Stimulated activated naive CD8-positive, alpha-beta T cell treated with anti-CD3 and anti-CD28 coated beads, Interleukin-15, Interleukin-2, amounts not matched to agents 100 ng/mL and 50 ng/mL, for 24 hours (primary cell): ENCODE results near the gene ALPK3.
"Not testable (repeated sequence)": the region's sequence is repeated elsewhere in the genome, so short reads cannot be mapped to it uniquely, and the experiment has no call there.

Experiments
- H3K27ac Mint-ChIP-seq: one replicate; pipeline ENCODE4 v1.8.0; 2021; ENCODE audit warnings: mild to moderate bottlenecking, mixed read lengths
- H3K27me3 Mint-ChIP-seq: one replicate; pipeline ENCODE4 v1.8.0; 2021; ENCODE audit warnings: mixed read lengths
- H3K36me3 Mint-ChIP-seq: one replicate; pipeline ENCODE4 v1.8.0; 2021; ENCODE audit warnings: low read depth, mixed read lengths
- H3K4me1 Mint-ChIP-seq: one replicate; pipeline ENCODE4 v1.8.0; 2021; ENCODE audit warnings: low read depth, mixed read lengths
- H3K4me3 Mint-ChIP-seq: one replicate; pipeline ENCODE4 v1.8.0; 2021; ENCODE audit warnings: mild to moderate bottlenecking, mixed read lengths
- H3K9me3 Mint-ChIP-seq: one replicate; pipeline ENCODE4 v1.8.0; 2021; ENCODE audit warnings: mixed read lengths

The ALPK3 gene

DNA sequence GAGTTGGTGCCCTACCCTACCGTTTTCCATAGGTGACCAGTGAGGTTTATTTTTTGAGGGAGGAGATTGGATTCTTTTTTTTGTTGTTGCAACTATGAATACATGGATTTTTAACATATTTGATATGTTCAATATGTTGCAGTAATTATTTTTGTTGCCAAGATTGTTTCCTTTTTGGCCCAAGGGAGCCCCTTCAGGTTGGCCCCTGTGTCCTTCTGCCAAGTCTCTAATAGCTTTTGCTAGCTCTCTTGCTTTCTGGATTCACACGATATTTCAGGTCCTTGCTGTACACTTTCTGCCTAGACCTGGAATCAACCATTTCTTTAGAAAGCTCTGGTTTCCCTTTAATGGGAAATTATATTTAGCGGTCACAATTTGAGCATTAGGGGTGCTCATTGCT is 44.6 kb downstream of the ALPK3 start:
- H3K36me3 Mint-ChIP-seq, result no peaks in the 10 kb centered on the region
- H3K4me1 Mint-ChIP-seq, result no peaks in the 10 kb centered on the region
- H3K27me3 Mint-ChIP-seq, result no peaks in the 10 kb centered on the region
- no peaks in the 10 kb centered on the region for H3K9me3 Mint-ChIP-seq
- no peak overlapping the region for H3K27ac Mint-ChIP-seq
- no peak overlapping the region for H3K4me3 Mint-ChIP-seq

DNA sequence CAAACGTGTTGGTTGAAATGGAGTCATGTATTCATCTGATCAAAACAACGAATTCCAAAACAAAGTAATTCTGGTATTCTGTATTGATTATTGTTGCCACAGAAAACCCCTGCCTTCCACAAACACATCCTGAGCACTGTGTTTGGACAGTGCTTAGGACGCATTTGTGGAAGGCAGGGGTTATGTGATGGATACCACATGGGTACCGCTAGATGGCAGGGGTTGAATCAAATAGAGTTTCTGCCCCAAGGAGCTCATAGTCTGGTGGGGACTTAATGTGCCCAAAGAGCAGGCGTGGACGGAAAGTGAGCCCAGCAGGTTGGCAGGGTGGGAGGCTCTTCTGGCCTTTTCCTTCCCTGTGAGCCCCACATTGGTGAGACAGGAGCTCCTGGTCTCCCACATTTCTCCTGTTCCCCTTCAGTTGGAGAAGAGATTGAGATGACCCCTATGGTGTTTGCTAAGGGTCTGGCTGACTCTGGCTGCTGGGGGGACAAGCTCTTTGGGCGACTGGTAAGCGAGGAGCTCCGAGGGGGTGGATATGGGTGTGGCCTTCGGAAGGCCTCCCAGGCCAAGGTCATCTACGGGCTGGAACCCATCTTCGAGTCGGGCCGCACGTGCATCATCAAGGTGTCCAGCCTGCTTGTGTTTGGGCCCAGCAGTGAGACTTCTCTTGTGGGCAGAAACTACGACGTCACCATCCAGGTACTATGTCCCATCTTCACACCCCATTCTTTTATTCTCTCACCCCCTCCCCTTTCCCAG is 45.2 kb downstream of the ALPK3 start:
- Mint-ChIP-seq H3K4me1 (no peaks in the 10 kb centered on the region), H3K4me3 (no peak overlapping the region), H3K27me3 (no peaks in the 10 kb centered on the region), H3K27ac (no peak overlapping the region), H3K9me3 (no peaks in the 10 kb centered on the region), H3K36me3 (no peaks in the 10 kb centered on the region)

DNA sequence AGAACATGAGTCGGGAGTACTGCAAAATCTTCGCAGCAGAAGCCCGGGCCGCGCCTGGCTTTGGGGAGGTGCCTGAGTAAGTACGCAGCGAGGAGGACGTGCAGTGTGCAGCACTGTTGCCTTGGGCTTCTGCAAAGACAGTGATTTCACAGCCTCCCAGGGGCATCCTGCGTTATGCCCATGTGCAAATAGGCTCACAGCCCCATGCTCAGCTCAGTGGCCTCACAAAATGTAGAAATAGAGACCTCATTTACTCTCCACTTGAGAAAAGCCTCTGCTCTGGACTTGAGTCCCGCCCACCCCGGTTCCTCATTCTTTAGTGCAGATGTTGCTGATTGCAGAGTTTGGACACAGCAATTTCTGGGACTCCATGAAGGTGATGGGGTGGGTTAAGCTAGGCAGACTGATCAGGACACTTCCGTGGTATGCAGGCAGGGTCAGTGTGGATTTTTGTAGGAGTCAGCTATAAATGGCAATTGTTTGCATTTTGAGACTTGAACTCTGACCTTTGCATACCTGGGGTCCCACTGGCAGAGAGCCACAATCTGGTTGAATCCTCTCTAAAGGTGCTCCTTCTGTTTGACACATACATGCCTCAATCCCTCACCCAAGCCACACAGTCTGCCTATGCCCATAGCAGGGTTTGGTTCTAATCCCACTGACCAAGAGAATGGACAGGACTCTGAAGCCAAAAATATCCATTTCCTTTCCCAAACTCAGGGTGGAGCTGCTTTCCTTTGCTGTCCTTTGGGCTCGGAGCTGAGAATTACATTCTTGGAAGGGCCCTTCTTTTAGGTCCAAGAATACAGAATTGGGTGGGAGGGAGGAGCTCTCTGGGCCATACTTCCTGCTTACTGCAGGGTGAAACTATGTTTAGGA is 46.6 kb downstream of the ALPK3 start:
- no peaks in the 10 kb centered on the region for H3K36me3 Mint-ChIP-seq

DNA sequence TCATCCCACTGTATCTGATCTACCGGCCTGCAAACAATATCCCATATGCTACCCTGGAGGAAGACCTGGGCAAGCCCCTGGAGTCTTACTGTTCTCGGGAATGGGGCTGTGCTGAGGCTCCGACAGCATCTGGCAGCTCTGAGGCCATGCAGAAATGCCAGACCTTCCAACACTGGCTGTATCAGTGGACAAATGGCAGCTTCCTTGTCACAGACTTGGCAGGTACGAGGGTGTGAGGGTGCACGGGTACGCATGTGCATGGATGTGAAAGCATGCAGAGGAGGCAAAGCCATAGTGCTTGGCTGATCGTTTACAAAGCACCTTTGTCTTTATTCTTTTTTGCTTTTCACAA is 47.3 kb downstream of the ALPK3 start:
- no peaks in the 10 kb centered on the region for H3K9me3 Mint-ChIP-seq
- H3K4me3 Mint-ChIP-seq, result no peak overlapping the region
- H3K27ac Mint-ChIP-seq, result no peak overlapping the region
- H3K4me1 Mint-ChIP-seq, result no peaks in the 10 kb centered on the region
- H3K36me3 Mint-ChIP-seq, result no peaks in the 10 kb centered on the region
- no peaks in the 10 kb centered on the region for H3K27me3 Mint-ChIP-seq

More for the DNA sequence above, 46.6 kb downstream of the ALPK3 start:
- Mint-ChIP-seq H3K4me3 (no peak overlapping the region), H3K9me3 (no peaks in the 10 kb centered on the region), H3K27me3 (no peaks in the 10 kb centered on the region), H3K4me1 (no peaks in the 10 kb centered on the region), H3K27ac (no peak overlapping the region)

- Mint-ChIP-seq H3K4me1 (no peaks in the 10 kb centered on the region), H3K36me3 (no peaks in the 10 kb centered on the region), H3K27me3 (no peaks in the 10 kb centered on the region), H3K4me3 (no peak overlapping the region), H3K9me3 (no peaks in the 10 kb centered on the region), H3K27ac (no peak overlapping the region)
Observed at GRCh38 chr15:84865074-84865569, 48.0 kb downstream of the ALPK3 start.

DNA sequence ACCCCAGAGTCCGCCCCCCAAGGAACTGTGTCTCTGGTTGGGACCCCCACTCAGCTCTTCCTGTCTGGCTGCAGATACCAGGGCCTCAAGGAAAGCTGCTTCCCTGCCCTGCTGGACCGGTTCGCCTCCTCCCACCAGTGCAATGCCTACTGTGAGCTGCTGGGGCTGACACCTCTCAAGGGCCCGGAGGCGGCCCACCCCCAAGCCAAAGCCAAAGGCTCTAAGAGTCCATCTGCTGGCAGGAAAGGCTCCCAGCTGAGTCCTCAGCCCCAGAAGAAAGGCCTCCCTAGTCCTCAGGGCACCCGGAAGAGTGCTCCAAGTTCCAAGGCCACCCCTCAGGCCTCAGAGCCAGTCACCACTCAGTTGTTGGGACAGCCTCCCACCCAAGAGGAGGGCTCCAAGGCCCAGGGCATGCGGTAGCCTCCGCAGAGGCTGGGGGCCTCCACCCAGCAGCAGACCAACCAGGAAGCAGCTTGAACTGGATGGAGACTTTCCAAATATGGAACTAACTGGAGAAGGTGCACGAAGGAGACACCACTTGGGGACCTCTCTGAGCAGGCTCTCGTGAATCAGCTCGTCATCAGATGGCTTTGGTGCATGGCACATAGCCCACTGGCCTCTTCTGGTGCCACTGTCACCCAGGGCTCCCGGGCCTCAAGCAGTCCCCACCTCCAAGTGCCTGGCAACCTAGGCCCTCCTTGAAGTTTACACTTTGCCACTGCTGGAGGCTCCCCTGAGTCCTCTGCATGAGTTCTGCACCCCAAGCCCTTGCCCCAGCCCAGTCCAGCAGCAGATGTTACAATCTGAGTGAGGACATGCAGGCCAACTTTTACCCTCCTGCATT is 51.1 kb downstream of the ALPK3 start:
- no peak overlapping the region for H3K4me3 Mint-ChIP-seq
- no peaks in the 10 kb centered on the region for H3K4me1 Mint-ChIP-seq
- H3K9me3 Mint-ChIP-seq, result no peaks in the 10 kb centered on the region
- H3K36me3 Mint-ChIP-seq, result no peaks in the 10 kb centered on the region
- no peaks in the 10 kb centered on the region for H3K27me3 Mint-ChIP-seq
- no peak overlapping the region for H3K27ac Mint-ChIP-seq

DNA sequence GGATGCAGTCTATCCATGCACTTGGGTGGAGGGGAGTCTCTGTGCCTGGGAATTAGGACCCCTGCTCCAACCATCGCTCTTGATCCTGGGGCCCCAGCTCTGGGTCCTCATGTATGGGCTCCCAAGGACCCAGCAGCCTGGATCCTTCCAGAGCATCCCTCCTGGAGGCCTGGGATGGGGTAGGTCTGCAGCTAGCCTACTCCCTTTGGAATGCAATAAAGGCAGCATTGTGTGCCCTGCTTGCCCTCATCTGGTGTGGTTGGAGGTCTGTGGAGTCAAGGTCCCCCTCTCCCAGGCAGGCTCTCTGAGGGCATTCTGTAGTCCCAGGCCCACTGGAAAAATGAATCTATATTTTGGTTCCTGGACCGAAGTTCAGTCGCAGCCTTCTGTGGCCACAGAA is 52.4 kb downstream of the ALPK3 start:
- H3K4me3 Mint-ChIP-seq, result no peak overlapping the region
- no peak overlapping the region for H3K27ac Mint-ChIP-seq

GRCh38 chr15:84871428-84871985 is 54.4 kb downstream of the ALPK3 start:
- H3K36me3 Mint-ChIP-seq, result no peaks in the 10 kb centered on the region

More for the DNA sequence above, 52.4 kb downstream of the ALPK3 start:
- H3K27me3 Mint-ChIP-seq, result no peaks in the 10 kb centered on the region
- no peaks in the 10 kb centered on the region for H3K4me1 Mint-ChIP-seq
- no peaks in the 10 kb centered on the region for H3K36me3 Mint-ChIP-seq
- H3K9me3 Mint-ChIP-seq, result no peaks in the 10 kb centered on the region

DNA sequence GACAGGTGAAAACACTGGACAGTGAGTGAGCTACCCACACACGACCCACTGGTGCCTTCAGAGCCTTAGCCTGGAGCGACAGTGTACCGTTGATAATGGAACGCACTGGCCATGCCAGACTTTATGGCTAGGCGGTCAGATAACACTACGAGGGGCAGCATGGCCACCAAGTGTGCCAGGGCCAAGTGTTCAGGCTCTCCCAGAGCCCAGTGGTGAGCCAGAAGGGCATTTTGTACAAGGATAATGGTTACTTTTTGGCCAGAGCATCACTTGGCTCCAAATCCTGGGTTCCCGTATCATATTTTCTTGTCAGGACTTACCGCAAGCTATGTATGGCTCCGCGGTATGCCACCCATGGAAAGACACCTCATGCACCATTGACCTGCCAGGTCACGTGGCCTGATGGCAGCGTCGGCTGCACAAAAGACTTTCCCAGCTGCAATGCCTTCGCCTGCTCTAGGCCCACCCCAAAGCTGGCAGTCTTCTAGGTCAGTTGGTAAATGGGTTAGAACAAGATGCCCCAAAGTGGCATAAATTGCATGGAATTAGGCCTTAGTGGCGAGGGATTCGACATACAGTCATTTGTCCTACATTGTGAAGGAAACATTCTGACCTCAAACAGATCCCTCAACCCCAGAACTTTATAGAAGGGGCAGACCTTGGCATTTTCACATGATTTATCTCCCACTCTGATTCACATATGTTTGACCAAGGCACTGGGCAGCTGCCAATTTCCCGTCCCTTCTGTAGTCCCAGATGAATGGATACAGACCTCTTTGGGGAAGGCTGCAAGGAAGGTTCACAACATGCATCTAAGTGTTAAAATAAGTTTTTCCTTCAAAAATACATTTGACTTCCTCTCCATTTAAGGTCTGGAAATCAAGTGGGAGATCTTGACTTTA is 55.1 kb downstream of the ALPK3 start:
- Mint-ChIP-seq H3K27ac (no peak overlapping the region), H3K4me1 (no peaks in the 10 kb centered on the region), H3K4me3 (no peak overlapping the region), H3K9me3 (no peaks in the 10 kb centered on the region), H3K36me3 (no peaks in the 10 kb centered on the region), H3K27me3 (no peaks in the 10 kb centered on the region)

More at GRCh38 chr15:84871428-84871985, 54.4 kb downstream of the ALPK3 start:
- Mint-ChIP-seq H3K4me1 (no peaks in the 10 kb centered on the region), H3K27me3 (no peaks in the 10 kb centered on the region), H3K4me3 (no peak overlapping the region), H3K9me3 (no peaks in the 10 kb centered on the region), H3K27ac (no peak overlapping the region)

DNA sequence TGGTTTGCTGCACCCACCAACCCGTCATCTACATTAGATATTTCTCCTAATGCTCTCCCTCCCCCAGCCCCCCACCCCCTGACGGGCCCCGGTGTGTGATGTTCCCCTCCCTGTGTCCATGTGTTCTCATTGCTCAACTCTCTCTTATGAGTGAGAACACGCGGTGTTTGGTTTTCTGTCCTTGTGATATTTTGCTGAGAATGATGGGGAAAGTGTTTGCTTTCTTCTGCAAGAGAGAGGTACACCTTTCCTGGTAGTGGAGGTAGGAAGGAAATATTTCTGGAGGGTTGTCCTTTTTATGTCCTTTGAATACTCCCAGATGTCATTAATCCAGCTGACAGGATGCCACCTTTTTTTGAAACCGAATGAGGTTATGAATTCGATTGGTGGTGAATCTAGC is 56.8 kb downstream of the ALPK3 start:
- H3K4me1 Mint-ChIP-seq, result no peaks in the 10 kb centered on the region
- H3K27ac Mint-ChIP-seq, result no peak overlapping the region
- H3K9me3 Mint-ChIP-seq, result no peaks in the 10 kb centered on the region
- no peaks in the 10 kb centered on the region for H3K27me3 Mint-ChIP-seq
- H3K36me3 Mint-ChIP-seq, result no peaks in the 10 kb centered on the region
- no peak overlapping the region for H3K4me3 Mint-ChIP-seq

GRCh38 chr15:84874981-84875699 is 58.0 kb downstream of the ALPK3 start:
- Mint-ChIP-seq H3K27ac (no peak overlapping the region), H3K4me1 (no peaks in the 10 kb centered on the region), H3K36me3 (no peaks in the 10 kb centered on the region), H3K4me3 (no peak overlapping the region), H3K9me3 (no peaks in the 10 kb centered on the region), H3K27me3 (no peaks in the 10 kb centered on the region)

- Mint-ChIP-seq H3K4me3 (no peak overlapping the region), H3K27ac (no peak overlapping the region)
Observed at GRCh38 chr15:84876269-84876668, 59.1 kb downstream of the ALPK3 start.

GRCh38 chr15:84877701-84878100 is 60.5 kb downstream of the ALPK3 start:
- not testable (repeated sequence) for H3K27me3 Mint-ChIP-seq, H3K4me1 Mint-ChIP-seq, H3K4me3 Mint-ChIP-seq, H3K9me3 Mint-ChIP-seq, H3K36me3 Mint-ChIP-seq, H3K27ac Mint-ChIP-seq

More at GRCh38 chr15:84876269-84876668, 59.1 kb downstream of the ALPK3 start:
- Mint-ChIP-seq H3K27me3 (no peaks in the 10 kb centered on the region), H3K36me3 (no peaks in the 10 kb centered on the region), H3K4me1 (no peaks in the 10 kb centered on the region), H3K9me3 (no peaks in the 10 kb centered on the region)
